H1 (cell line): Measurements from ENCODE around the gene BCL2L1. TPM values are rescaled to one million over a fixed set of nuclear protein-coding genes. Genes with fewer than 3 reads are reported as not detected.

ENCODE experiments used
- polyA plus RNA-seq, 7 experiments: library from polyadenylated mRNA; depleted of rRNA in 3 of 7; stranded (reverse) in 5 of 7; unstranded in 2 of 7; fragments of >200 nt in 5 of 7; fragments of 200-250 nt in 2 of 7; gene quantifications; 1 replicate in 5 of 7; 2 replicates in 1 of 7; 4 replicates in 1 of 7; pipeline versions ENCODE4 v1.2.1 to v1.2.3, GENCODE V29; 2011 to 2013; ENCODE audit warnings: missing spikeins in 2 of 7, mixed read lengths in 2 of 7
- total RNA-seq: library from RNA; stranded (reverse); fragmentation: NEBNext Ultra II Directional; extraction: Animal tissue kit (Norgen Biotek cat#: 25700); gene quantifications from 2 replicates; pipeline ENCODE4 v1.2.1, GENCODE V29; 2021
- TF ChIP-seq, protein P1 (sequence below): fragments of 300-600 bp; sonication (generic); IDR thresholded peaks from 2 replicates; pipeline ENCODE4 v1.7.1; 2012; ENCODE audit warnings: low read length, moderate library complexity, mild to moderate bottlenecking, inconsistent platforms; ENCODE audit not compliant: insufficient replicate concordance

BCL2L1 gene
- total and polyA plus RNA-seq, 2 of the 8 experiments (the other 6 are each of a cell fraction or from before 2014, with no cell fraction given): 64.9 to 66.1 TPM

GRCh38 chr20:31680286-31681127 is 42.2 kb downstream of the BCL2L1 start (continued):
- TF ChIP-seq, protein P1, sequence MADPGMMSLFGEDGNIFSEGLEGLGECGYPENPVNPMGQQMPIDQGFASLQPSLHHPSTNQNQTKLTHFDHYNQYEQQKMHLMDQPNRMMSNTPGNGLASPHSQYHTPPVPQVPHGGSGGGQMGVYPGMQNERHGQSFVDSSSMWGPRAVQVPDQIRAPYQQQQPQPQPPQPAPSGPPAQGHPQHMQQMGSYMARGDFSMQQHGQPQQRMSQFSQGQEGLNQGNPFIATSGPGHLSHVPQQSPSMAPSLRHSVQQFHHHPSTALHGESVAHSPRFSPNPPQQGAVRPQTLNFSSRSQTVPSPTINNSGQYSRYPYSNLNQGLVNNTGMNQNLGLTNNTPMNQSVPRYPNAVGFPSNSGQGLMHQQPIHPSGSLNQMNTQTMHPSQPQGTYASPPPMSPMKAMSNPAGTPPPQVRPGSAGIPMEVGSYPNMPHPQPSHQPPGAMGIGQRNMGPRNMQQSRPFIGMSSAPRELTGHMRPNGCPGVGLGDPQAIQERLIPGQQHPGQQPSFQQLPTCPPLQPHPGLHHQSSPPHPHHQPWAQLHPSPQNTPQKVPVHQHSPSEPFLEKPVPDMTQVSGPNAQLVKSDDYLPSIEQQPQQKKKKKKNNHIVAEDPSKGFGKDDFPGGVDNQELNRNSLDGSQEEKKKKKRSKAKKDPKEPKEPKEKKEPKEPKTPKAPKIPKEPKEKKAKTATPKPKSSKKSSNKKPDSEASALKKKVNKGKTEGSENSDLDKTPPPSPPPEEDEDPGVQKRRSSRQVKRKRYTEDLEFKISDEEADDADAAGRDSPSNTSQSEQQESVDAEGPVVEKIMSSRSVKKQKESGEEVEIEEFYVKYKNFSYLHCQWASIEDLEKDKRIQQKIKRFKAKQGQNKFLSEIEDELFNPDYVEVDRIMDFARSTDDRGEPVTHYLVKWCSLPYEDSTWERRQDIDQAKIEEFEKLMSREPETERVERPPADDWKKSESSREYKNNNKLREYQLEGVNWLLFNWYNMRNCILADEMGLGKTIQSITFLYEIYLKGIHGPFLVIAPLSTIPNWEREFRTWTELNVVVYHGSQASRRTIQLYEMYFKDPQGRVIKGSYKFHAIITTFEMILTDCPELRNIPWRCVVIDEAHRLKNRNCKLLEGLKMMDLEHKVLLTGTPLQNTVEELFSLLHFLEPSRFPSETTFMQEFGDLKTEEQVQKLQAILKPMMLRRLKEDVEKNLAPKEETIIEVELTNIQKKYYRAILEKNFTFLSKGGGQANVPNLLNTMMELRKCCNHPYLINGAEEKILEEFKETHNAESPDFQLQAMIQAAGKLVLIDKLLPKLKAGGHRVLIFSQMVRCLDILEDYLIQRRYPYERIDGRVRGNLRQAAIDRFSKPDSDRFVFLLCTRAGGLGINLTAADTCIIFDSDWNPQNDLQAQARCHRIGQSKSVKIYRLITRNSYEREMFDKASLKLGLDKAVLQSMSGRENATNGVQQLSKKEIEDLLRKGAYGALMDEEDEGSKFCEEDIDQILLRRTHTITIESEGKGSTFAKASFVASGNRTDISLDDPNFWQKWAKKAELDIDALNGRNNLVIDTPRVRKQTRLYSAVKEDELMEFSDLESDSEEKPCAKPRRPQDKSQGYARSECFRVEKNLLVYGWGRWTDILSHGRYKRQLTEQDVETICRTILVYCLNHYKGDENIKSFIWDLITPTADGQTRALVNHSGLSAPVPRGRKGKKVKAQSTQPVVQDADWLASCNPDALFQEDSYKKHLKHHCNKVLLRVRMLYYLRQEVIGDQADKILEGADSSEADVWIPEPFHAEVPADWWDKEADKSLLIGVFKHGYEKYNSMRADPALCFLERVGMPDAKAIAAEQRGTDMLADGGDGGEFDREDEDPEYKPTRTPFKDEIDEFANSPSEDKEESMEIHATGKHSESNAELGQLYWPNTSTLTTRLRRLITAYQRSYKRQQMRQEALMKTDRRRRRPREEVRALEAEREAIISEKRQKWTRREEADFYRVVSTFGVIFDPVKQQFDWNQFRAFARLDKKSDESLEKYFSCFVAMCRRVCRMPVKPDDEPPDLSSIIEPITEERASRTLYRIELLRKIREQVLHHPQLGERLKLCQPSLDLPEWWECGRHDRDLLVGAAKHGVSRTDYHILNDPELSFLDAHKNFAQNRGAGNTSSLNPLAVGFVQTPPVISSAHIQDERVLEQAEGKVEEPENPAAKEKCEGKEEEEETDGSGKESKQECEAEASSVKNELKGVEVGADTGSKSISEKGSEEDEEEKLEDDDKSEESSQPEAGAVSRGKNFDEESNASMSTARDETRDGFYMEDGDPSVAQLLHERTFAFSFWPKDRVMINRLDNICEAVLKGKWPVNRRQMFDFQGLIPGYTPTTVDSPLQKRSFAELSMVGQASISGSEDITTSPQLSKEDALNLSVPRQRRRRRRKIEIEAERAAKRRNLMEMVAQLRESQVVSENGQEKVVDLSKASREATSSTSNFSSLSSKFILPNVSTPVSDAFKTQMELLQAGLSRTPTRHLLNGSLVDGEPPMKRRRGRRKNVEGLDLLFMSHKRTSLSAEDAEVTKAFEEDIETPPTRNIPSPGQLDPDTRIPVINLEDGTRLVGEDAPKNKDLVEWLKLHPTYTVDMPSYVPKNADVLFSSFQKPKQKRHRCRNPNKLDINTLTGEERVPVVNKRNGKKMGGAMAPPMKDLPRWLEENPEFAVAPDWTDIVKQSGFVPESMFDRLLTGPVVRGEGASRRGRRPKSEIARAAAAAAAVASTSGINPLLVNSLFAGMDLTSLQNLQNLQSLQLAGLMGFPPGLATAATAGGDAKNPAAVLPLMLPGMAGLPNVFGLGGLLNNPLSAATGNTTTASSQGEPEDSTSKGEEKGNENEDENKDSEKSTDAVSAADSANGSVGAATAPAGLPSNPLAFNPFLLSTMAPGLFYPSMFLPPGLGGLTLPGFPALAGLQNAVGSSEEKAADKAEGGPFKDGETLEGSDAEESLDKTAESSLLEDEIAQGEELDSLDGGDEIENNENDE: no peak
- TF ChIP-seq, all 59 proteins: peak for 0
